CMK (cell line): ENCODE results near the gene NAGK.
"Not testable (repeated sequence)": the region's sequence is repeated elsewhere in the genome, so short reads cannot be mapped to it uniquely, and the experiment has no call there.

Experiments
- DNase-seq: peaks from one replicate; pipeline ENCODE4 v3.0.0-alpha.2; 2010; ENCODE audit warnings: low read depth

The NAGK gene

DNA sequence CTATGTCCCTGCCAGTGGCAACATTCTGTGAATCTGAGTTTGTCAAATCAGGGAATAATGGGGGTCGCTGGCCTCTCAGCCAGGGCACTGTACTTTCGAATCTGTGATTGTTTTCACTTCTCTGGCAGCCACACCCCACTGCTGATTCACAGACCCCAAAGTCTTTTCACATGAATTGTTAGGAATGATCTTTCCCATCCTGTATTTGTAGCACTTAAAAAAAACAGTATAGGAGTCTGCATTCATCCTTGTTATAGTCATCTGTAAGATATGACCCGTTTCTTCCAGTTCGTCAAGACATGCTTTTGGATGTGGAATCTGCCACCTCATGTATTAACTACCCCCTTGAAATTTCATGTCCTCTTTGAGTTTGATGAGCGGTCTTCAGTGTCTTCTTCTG lies 928 bp downstream of the NAGK start:
- no peak for DNase-seq

DNA sequence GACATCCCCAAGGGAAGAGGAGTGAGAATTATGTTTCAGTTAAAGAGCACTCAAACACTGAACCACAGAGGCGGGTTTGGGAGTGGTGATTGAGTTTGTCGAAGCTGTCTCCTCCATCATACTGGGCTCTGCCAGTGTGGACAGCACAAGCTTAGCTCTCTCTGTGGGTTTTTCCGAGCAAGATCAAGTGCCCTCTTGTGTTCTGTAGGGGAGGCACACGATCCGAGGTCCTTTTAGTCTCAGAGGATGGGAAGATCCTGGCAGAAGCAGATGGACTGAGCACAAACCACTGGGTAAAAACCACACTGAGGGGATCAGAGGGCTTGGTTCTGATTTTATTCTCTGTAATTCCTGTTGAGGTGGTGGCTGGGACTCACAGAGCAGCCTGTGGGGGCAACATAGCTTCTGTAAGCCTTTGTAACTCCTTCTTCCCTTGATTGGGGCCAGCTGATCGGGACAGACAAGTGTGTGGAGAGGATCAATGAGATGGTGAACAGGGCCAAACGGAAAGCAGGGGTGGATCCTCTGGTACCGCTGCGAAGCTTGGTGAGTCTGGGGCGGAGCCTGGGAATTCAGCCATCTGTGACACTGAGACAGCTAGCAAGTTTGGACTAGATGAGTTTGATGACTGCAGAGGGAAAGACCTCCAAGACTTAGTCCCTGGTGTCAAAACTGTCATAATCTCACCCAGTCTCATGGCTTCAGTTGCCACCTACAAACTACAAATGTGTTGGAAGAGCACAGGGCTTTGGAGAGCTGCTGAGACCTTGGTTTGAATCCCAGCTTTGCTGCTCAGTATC lies 2.0 kb downstream of the NAGK start:
- no peak for DNase-seq

DNA sequence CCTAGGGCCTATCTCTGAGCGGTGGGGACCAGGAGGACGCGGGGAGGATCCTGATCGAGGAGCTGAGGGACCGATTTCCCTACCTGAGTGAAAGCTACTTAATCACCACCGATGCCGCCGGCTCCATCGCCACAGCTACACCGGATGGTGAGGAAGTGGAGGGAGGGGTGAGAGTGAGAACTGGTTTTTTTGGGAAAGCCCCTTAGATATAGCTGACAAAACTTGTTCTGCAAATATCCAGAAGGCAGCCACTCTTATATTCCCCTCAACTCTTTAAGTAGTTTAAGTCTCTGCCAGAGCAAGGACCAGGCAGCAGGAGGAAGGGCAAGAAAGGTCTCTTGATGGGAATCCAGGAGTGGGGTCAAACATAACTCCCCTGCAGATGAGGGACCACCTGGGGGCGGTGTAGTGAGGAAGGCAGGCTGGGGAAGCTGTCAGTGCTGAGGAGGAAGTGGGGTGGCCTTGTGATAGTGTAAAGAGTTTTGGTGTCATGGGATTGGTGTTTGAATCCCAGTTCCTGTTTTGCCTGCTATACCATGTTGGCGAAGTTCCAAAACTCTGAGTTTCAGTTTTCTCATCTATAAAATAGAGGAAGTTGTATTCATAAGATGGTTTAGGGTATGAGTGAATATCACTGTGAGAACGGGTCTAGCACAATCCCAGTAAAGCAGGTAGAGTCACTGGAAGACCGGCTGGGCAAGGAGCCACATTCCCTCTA lies 3.4 kb downstream of the NAGK start:
- DNase-seq: peak; percentile 60

- no peak for DNase-seq
Observed at GRCh38 chr2:71072492-71072891, 4.0 kb downstream of the NAGK start.

- DNase-seq: no peak
Observed at GRCh38 chr2:71073475-71073874, 5.0 kb downstream of the NAGK start.

- DNase-seq: no peak
Observed at GRCh38 chr2:71074893-71075395, 6.5 kb downstream of the NAGK start.

GRCh38 chr2:71078624-71079023 lies 10.2 kb downstream of the NAGK start:
- no peak for DNase-seq

GRCh38 chr2:71082402-71083252 lies 14.2 kb downstream of the NAGK start:
- DNase-seq: no peak

DNA sequence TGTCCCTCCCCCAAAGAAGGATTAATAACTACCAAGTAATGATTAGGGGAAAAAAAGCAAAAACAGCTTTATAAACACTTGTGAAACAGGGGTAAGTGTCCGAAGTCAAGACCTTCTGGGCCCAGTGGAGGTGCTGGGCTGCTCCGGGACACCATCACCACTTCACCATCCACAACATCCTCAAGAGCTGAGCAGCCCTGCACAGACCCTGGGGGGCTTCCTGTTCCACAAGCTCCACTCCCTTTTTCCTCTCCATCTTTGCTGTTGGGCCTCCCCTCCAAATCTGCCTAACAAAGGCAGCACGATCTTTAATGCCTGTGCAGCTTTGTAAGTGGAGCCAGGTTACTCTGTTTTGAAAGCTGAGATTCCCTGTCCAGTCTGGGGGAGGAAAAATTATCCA lies 14.8 kb downstream of the NAGK start:
- not testable (repeated sequence) for DNase-seq

DNA sequence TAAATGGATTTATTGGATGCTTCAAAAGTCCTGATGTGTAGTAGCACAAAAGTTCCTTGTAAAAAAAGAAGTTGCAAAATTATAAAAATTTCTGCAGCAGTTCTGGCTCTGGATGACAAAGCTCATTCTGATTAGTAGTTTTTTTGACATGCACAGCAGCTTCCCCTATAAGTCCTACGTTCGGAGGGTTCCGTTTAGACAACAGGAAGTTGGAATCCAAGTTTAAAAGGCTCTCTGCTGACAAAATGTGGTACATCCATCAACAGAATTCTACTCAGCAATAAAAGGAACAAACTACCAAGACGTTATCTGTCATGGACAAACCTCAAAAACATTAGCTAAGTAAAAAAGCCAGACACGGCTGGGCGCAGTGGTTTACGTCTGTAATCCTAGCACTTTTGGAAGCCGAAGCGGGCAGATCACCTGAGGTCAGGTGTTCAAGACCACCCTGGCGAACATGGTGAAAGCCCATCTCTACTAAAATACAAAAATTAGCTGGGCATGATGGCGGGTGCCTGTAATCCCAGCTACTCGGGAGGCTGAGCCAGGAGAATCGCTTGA lies 15.4 kb downstream of the NAGK start:
- DNase-seq: not testable (repeated sequence)

- not testable (repeated sequence) for DNase-seq
Observed at GRCh38 chr2:71085325-71086003, 17.0 kb downstream of the NAGK start.

DNA sequence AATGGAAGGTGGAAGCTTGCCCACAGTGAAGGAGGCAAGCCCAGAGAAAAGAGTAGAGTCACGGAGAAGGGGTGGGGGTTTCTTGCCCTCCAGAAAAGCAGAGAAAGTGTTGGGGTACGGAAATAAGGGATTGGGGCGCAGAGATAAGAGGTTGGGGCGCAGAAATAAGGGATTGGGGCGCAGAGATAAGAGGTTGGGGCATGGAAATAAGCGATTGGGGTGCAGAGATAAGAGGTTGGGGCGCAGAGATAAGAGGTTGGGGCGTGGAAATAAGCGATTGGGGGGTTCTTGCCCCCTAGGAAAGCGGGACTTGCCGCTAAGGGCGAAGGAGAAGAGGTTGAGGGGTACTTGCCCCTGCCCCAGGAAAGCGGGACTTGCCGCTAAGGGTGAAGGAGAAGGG lies 21.0 kb downstream of the NAGK start:
- DNase-seq: not testable (repeated sequence)

- not testable (repeated sequence) for DNase-seq
Observed at GRCh38 chr2:71091808-71092207, 23.4 kb downstream of the NAGK start.

GRCh38 chr2:71092491-71093260 lies 24.2 kb downstream of the NAGK start:
- not testable (repeated sequence) for DNase-seq

DNA sequence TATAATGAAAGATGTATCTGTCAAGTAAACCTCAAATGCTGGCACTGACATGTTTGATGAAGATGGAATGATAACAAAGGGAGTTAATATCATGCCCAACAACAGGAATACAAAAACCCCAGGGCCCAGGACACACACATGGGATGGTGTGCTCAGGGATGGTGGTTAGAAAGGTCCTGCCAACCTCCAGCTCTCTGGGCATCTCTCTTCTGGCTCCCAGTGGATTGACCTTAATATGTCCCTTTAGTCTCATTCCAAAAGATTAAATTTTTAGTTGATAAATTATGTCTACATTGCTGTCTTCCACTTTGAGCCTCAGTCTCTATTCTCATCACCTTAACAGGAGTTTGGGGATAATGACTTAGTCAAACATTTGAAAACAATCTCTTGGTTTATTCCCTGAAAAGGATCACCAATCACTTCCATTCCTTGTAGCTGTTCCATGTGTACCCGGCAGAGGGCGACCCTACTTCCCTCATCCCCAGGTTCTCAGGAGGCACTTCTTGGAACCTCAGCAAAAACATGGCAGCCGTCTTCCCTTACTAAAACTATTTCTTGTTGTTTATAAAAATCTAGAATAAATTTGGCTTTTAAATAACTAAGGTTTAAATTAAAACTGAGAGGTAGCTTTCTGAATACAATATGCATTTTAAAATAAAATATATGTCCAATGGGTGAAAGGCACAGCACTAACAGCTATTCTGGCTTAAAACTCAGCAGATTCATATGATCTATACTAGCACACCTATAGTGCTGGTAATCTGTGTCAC lies 31.9 kb downstream of the NAGK start:
- DNase-seq: peak; percentile 27

- DNase-seq: no peak
Observed at GRCh38 chr2:71101656-71102055, 33.2 kb downstream of the NAGK start.

DNA sequence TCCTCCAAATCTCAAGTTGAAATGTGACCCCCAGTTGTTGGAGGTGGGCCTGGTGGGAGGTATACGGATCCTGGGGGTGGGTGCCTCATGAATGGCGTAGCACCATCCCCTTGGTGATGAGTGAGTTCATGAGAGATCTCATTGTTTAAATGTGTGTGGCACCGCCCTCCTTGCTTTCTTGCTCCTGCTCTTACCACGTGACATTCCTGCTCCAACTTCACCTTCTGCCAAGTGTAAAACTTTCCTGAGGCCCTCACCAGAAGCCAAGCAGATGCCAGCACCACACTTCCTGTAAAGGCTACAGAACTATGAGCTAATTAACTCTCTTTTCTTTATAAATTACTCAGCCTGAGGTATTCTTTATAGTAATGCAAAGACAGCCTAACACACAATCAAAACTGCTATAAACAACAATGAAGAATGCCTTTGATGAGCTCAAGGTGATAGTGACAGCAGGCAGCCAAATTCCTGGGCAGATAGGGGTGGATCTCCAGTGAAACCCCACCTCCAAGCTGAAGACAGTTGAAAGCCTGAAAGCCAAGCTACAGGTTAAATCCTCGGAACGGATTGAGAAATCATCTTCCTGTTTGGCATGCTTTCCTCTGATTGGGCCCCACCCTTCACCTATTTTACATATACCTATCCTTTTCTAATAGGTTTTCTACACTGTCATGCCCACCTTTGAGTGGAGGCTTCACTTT lies 34.7 kb downstream of the NAGK start:
- no peak for DNase-seq

GRCh38 chr2:71103809-71104208 lies 35.4 kb downstream of the NAGK start:
- no peak for DNase-seq

DNA sequence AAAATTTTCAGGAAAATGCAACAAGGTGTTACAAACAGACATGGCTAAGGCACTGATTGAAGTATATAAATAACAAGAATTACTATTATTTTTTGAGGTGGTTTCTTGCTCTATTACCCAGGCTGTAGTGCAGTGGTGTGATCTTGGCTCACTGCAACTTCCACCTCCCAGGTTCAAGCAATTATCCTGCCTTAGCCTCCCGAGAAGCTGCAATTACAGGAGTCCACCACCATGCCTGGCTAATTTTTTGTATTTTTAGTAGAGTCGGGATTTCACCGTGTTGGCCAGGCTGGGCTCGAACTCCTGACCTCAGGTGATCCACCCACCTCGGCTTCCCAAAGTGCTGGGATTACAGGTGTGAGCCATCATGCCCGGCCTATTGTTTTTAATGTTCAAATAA lies 38.0 kb downstream of the NAGK start:
- not testable (repeated sequence) for DNase-seq
